ENCODE results near the gene FUS.
"Not testable (repeated sequence)": the region's sequence is repeated elsewhere in the genome, so short reads cannot be mapped to it uniquely, and the experiment has no call there.

The FUS gene

GRCh38 chr16:31186176-31186575 lies 6.2 kb downstream of the FUS start:
- Histone ChIP-seq H3K9ac (ENCODE audit: low read depth, low read length) (no peak overlapping the region), H3K9me3 (ENCODE audit: control insufficient read depth, insufficient read depth, low read length) (no peaks in the 10 kb centered on the region), H3K36me3 (ENCODE audit: insufficient read depth, low read length) (peaks cover 80% of the 10 kb centered on the region), H3K4me1 (ENCODE audit: insufficient read depth, low read length) (peaks cover 2% of the 10 kb centered on the region; the same call in 1 of the 2 replicates)

GRCh38 chr16:31186930-31187807 lies 7.2 kb downstream of the FUS start:
- peaks cover 2% of the 10 kb centered on the region; the same call in 1 of the 2 replicates for H3K4me1 ChIP-seq (ENCODE audit: insufficient read depth, low read length)
- H3K9ac ChIP-seq (ENCODE audit: low read depth, low read length): no peak overlapping the region
- peaks cover 89% of the 10 kb centered on the region for H3K36me3 ChIP-seq (ENCODE audit: insufficient read depth, low read length)
- H3K9me3 ChIP-seq (ENCODE audit: control insufficient read depth, insufficient read depth, low read length): no peaks in the 10 kb centered on the region

- H3K36me3 ChIP-seq (ENCODE audit: insufficient read depth, low read length): peaks cover 90% of the 10 kb centered on the region
- H3K9me3 ChIP-seq (ENCODE audit: control insufficient read depth, insufficient read depth, low read length): no peaks in the 10 kb centered on the region
- no peak overlapping the region for H3K9ac ChIP-seq (ENCODE audit: low read depth, low read length)
- H3K4me1 ChIP-seq (ENCODE audit: insufficient read depth, low read length): peaks cover 1% of the 10 kb centered on the region; the same call in 1 of the 2 replicates
These were observed 7.9 kb downstream of the FUS start for GRCh38 chr16:31187808-31188189.

GRCh38 chr16:31188450-31189411 lies 8.8 kb downstream of the FUS start:
- Histone ChIP-seq H3K9me3 (ENCODE audit: control insufficient read depth, insufficient read depth, low read length) (no peaks in the 10 kb centered on the region), H3K36me3 (ENCODE audit: insufficient read depth, low read length) (peaks cover 88% of the 10 kb centered on the region), H3K4me1 (ENCODE audit: insufficient read depth, low read length) (no peaks in the 10 kb centered on the region), H3K9ac (ENCODE audit: low read depth, low read length) (no peak overlapping the region)

GRCh38 chr16:31189412-31189778 lies 9.5 kb downstream of the FUS start:
- H3K9ac ChIP-seq (ENCODE audit: low read depth, low read length): no peak overlapping the region
- peaks cover 91% of the 10 kb centered on the region for H3K36me3 ChIP-seq (ENCODE audit: insufficient read depth, low read length)

GRCh38 chr16:31190061-31190460 lies 10.1 kb downstream of the FUS start:
- no peak overlapping the region for H3K9ac ChIP-seq (ENCODE audit: low read depth, low read length)
- no peaks in the 10 kb centered on the region for H3K4me1 ChIP-seq (ENCODE audit: insufficient read depth, low read length)
- no peaks in the 10 kb centered on the region for H3K9me3 ChIP-seq (ENCODE audit: control insufficient read depth, insufficient read depth, low read length)
- peaks cover 95% of the 10 kb centered on the region for H3K36me3 ChIP-seq (ENCODE audit: insufficient read depth, low read length)

More at GRCh38 chr16:31189412-31189778, 9.5 kb downstream of the FUS start:
- Histone ChIP-seq H3K9me3 (ENCODE audit: control insufficient read depth, insufficient read depth, low read length) (no peaks in the 10 kb centered on the region), H3K4me1 (ENCODE audit: insufficient read depth, low read length) (no peaks in the 10 kb centered on the region)

GRCh38 chr16:31190818-31191444 lies 11.0 kb downstream of the FUS start:
- Histone ChIP-seq H3K4me1 (ENCODE audit: insufficient read depth, low read length) (no peaks in the 10 kb centered on the region), H3K36me3 (ENCODE audit: insufficient read depth, low read length) (peaks cover 95% of the 10 kb centered on the region)

GRCh38 chr16:31191697-31192428 lies 11.9 kb downstream of the FUS start:
- Histone ChIP-seq H3K36me3 (ENCODE audit: insufficient read depth, low read length) (peaks cover 92% of the 10 kb centered on the region), H3K9ac (ENCODE audit: low read depth, low read length) (no peak overlapping the region), H3K9me3 (ENCODE audit: control insufficient read depth, insufficient read depth, low read length) (no peaks in the 10 kb centered on the region), H3K4me1 (ENCODE audit: insufficient read depth, low read length) (no peaks in the 10 kb centered on the region)

More at GRCh38 chr16:31190818-31191444, 11.0 kb downstream of the FUS start:
- no peak overlapping the region for H3K9ac ChIP-seq (ENCODE audit: low read depth, low read length)
- H3K9me3 ChIP-seq (ENCODE audit: control insufficient read depth, insufficient read depth, low read length): no peaks in the 10 kb centered on the region

- Histone ChIP-seq H3K9ac (ENCODE audit: low read depth, low read length) (no peak overlapping the region), H3K36me3 (ENCODE audit: insufficient read depth, low read length) (peaks cover 80% of the 10 kb centered on the region)
These were observed 13.1 kb downstream of the FUS start for GRCh38 chr16:31192856-31193642.

GRCh38 chr16:31193874-31194273 lies 13.9 kb downstream of the FUS start:
- H3K36me3 ChIP-seq (ENCODE audit: insufficient read depth, low read length): peaks cover 72% of the 10 kb centered on the region
- no peaks in the 10 kb centered on the region for H3K9me3 ChIP-seq (ENCODE audit: control insufficient read depth, insufficient read depth, low read length)
- no peaks in the 10 kb centered on the region for H3K4me1 ChIP-seq (ENCODE audit: insufficient read depth, low read length)
- no peak overlapping the region for H3K9ac ChIP-seq (ENCODE audit: low read depth, low read length)

More at GRCh38 chr16:31192856-31193642, 13.1 kb downstream of the FUS start:
- Histone ChIP-seq H3K4me1 (ENCODE audit: insufficient read depth, low read length) (no peaks in the 10 kb centered on the region), H3K9me3 (ENCODE audit: control insufficient read depth, insufficient read depth, low read length) (no peaks in the 10 kb centered on the region)

GRCh38 chr16:31194898-31195297 lies 15.0 kb downstream of the FUS start:
- Histone ChIP-seq H3K9me3 (ENCODE audit: control insufficient read depth, insufficient read depth, low read length) (no peaks in the 10 kb centered on the region), H3K4me1 (ENCODE audit: insufficient read depth, low read length) (no peaks in the 10 kb centered on the region), H3K36me3 (ENCODE audit: insufficient read depth, low read length) (peaks cover 65% of the 10 kb centered on the region), H3K9ac (ENCODE audit: low read depth, low read length) (no peak overlapping the region)

- not testable (repeated sequence) for H3K9me3 ChIP-seq (ENCODE audit: control insufficient read depth, insufficient read depth, low read length); H3K9ac ChIP-seq (ENCODE audit: low read depth, low read length); H3K4me1 ChIP-seq (ENCODE audit: insufficient read depth, low read length)
- H3K36me3 ChIP-seq (ENCODE audit: insufficient read depth, low read length): peaks cover 55% of the 10 kb centered on the region
These were observed 15.9 kb downstream of the FUS start for GRCh38 chr16:31195861-31196260.
